Measurements from ENCODE around the gene ARRDC5. TPM values are rescaled to one million over a fixed set of nuclear protein-coding genes. Genes with fewer than 3 reads are reported as not detected.

The ARRDC5 gene
- total and polyA plus RNA-seq, 2 of the 13 experiments (the other 11 are each of a cell fraction or from before 2014, with no cell fraction given), result not detected

GRCh38 chr19:4867534-4868285 is 35.0 kb downstream of the ARRDC5 start, which contains the start of gene PLIN3 (continued):
- no peak for TF ChIP-seq USF2 (IDR thresholded peaks at IDR 0.05; ENCODE audit: low read depth, low read length)
- TF ChIP-seq USF2 (CRISPR knock-in tag; IDR thresholded peaks at IDR 0.05; ENCODE audit: borderline replicate concordance), result no peak; the same call in 1 of the 2 replicates
- no peak for TF ChIP-seq ZNF878 (CRISPR knock-in tag; IDR thresholded peaks at IDR 0.05)
- peak; percentile 83 for TF ChIP-seq CBX5 (CRISPR knock-in tag; IDR thresholded peaks at IDR 0.05; ENCODE audit: borderline replicate concordance)
- no peak for TF ChIP-seq NFKBIZ (CRISPR knock-in tag; IDR thresholded peaks at IDR 0.05)
- TF ChIP-seq ZNF768 (CRISPR knock-in tag; IDR thresholded peaks at IDR 0.05), result peak; percentile 46; the same call in 1 of the 2 replicates
- TF ChIP-seq ZSCAN25 (CRISPR knock-in tag; IDR thresholded peaks at IDR 0.05), result no peak
- TF ChIP-seq ZNF562 (CRISPR knock-in tag; IDR thresholded peaks at IDR 0.05; ENCODE audit: borderline replicate concordance), result no peak
- 0 out of 2 replicates have a peak, but pooled peaks have one; percentile 38 for TF ChIP-seq ZNF274 (CRISPR knock-in tag; IDR thresholded peaks at IDR 0.05)
- TF ChIP-seq ZNF781 (CRISPR knock-in tag; IDR thresholded peaks at IDR 0.05; ENCODE audit: borderline replicate concordance, not compliant biosample characterization), result no peak
- TF ChIP-seq E2F2 (CRISPR knock-in tag; IDR thresholded peaks at IDR 0.05; ENCODE audit: borderline replicate concordance), result no peak
- no peak for TF ChIP-seq ZNF20 (CRISPR knock-in tag; IDR thresholded peaks at IDR 0.05)
- no peak for TF ChIP-seq TRIM24 (CRISPR knock-in tag; IDR thresholded peaks at IDR 0.05)
- no peak for TF ChIP-seq ZNF232 (CRISPR knock-in tag; IDR thresholded peaks at IDR 0.05; ENCODE audit: borderline replicate concordance)
- TF ChIP-seq ZNF563 (CRISPR knock-in tag; IDR thresholded peaks at IDR 0.05), result peak; percentile 69
- peak; percentile 64; the same call in 1 of the 2 replicates for TF ChIP-seq ZMYM4 (CRISPR knock-in tag; IDR thresholded peaks at IDR 0.05)
- 0 out of 2 replicates have a peak, but pooled peaks have one; percentile 48 for TF ChIP-seq GLI4 (CRISPR knock-in tag; IDR thresholded peaks at IDR 0.05; ENCODE audit: borderline replicate concordance)
- TF ChIP-seq RFX3 (CRISPR knock-in tag; IDR thresholded peaks at IDR 0.05), result no peak
- no peak for TF ChIP-seq ZNF674 (CRISPR knock-in tag; IDR thresholded peaks at IDR 0.05; ENCODE audit: low read depth)
- TF ChIP-seq ZNF557 (CRISPR knock-in tag; IDR thresholded peaks at IDR 0.05), result no peak
- TF ChIP-seq KAT7 (CRISPR knock-in tag; IDR thresholded peaks at IDR 0.05; ENCODE audit: borderline replicate concordance), result no peak
- no peak for TF ChIP-seq ZNF576 (CRISPR knock-in tag; IDR thresholded peaks at IDR 0.05)
- TF ChIP-seq REPIN1 (CRISPR knock-in tag; IDR thresholded peaks at IDR 0.05; ENCODE audit: borderline replicate concordance, low read depth), result no peak
- no peak for TF ChIP-seq JDP2 (CRISPR knock-in tag; IDR thresholded peaks at IDR 0.05; ENCODE audit: borderline replicate concordance)
- TF ChIP-seq KLF16 (CRISPR knock-in tag; IDR thresholded peaks at IDR 0.05), result peak in 1 of 2 experiments; percentile 65; a peak in 2 of 4 replicates
- TF ChIP-seq KLF15 (CRISPR knock-in tag; IDR thresholded peaks at IDR 0.05; ENCODE audit: borderline replicate concordance), result no peak; the same call in 1 of the 2 replicates
- 0 out of 2 replicates have a peak, but pooled peaks have one; percentile 23 for TF ChIP-seq ISL2 (CRISPR knock-in tag; IDR thresholded peaks at IDR 0.05)
- TF ChIP-seq ASH2L (IDR thresholded peaks at IDR 0.05; ENCODE audit: insufficient read length, low read depth, low read length), result no peak
